NK-92 (cell line): ENCODE data around the gene DLGAP3.

Experiments
- DNase-seq: peaks from one replicate; lab custom pipeline; 2025; ENCODE audit not compliant: unreplicated experiment; lab: John Stamatoyannopoulos, UW

Gene DLGAP3

GRCh38 chr1:34929853-34930701, 627 bp upstream of the DLGAP3 start:
- no peak for DNase-seq

GRCh38 chr1:34928699-34929496, 552 bp downstream of the DLGAP3 start:
- no peak for DNase-seq

- no peak for DNase-seq
Measured at GRCh38 chr1:34928066-34928696, 1.3 kb downstream of the DLGAP3 start.

GRCh38 chr1:34927316-34927715, 2.1 kb downstream of the DLGAP3 start:
- no peak for DNase-seq

- DNase-seq: no peak
Measured at GRCh38 chr1:34926894-34927293, 2.6 kb downstream of the DLGAP3 start.

GRCh38 chr1:34926156-34926555, 3.3 kb downstream of the DLGAP3 start:
- DNase-seq: no peak

GRCh38 chr1:34925730-34926129, 3.7 kb downstream of the DLGAP3 start:
- DNase-seq: no peak

GRCh38 chr1:34924759-34925555, 4.5 kb downstream of the DLGAP3 start:
- DNase-seq: no peak

GRCh38 chr1:34923490-34923889, 6.0 kb downstream of the DLGAP3 start:
- DNase-seq: no peak

GRCh38 chr1:34918977-34919561, 10.4 kb downstream of the DLGAP3 start:
- no peak for DNase-seq

- no peak for DNase-seq
Measured at GRCh38 chr1:34918386-34918976, 11.0 kb downstream of the DLGAP3 start.

- DNase-seq: no peak
Measured at GRCh38 chr1:34917017-34917416, 12.4 kb downstream of the DLGAP3 start.

GRCh38 chr1:34916104-34916503, 13.3 kb downstream of the DLGAP3 start:
- no peak for DNase-seq

GRCh38 chr1:34915521-34915920, 13.9 kb downstream of the DLGAP3 start:
- DNase-seq: no peak

GRCh38 chr1:34914958-34915357, 14.5 kb downstream of the DLGAP3 start:
- no peak for DNase-seq

GRCh38 chr1:34911465-34911864, 18.0 kb downstream of the DLGAP3 start:
- no peak for DNase-seq

GRCh38 chr1:34910425-34910824, 19.0 kb downstream of the DLGAP3 start:
- no peak for DNase-seq

- no peak for DNase-seq
Measured at GRCh38 chr1:34908369-34908768, 21.1 kb downstream of the DLGAP3 start.

- no peak for DNase-seq
Measured at GRCh38 chr1:34907487-34908090, 21.9 kb downstream of the DLGAP3 start.

- no peak for DNase-seq
Measured at GRCh38 chr1:34906756-34907155, 22.7 kb downstream of the DLGAP3 start.
